HG02884 (cell line): Measurements from ENCODE around the gene CCDC43.
"Not testable (repeated sequence)": the region's sequence is repeated elsewhere in the genome, so short reads cannot be mapped to it uniquely, and the experiment has no call there.

Source experiments
- ATAC-seq: cut with Tn5 transposase; IDR thresholded peaks from one replicate; pipeline ENCODE4 v1.9.1; 2021; ENCODE audit warnings: mild to moderate bottlenecking, moderate library complexity; ENCODE audit not compliant: unreplicated experiment

CCDC43 gene, protein sequence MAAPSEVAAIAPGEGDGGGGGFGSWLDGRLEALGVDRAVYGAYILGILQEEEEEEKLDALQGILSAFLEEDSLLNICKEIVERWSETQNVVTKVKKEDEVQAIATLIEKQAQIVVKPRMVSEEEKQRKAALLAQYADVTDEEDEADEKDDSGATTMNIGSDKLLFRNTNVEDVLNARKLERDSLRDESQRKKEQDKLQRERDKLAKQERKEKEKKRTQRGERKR

DNA sequence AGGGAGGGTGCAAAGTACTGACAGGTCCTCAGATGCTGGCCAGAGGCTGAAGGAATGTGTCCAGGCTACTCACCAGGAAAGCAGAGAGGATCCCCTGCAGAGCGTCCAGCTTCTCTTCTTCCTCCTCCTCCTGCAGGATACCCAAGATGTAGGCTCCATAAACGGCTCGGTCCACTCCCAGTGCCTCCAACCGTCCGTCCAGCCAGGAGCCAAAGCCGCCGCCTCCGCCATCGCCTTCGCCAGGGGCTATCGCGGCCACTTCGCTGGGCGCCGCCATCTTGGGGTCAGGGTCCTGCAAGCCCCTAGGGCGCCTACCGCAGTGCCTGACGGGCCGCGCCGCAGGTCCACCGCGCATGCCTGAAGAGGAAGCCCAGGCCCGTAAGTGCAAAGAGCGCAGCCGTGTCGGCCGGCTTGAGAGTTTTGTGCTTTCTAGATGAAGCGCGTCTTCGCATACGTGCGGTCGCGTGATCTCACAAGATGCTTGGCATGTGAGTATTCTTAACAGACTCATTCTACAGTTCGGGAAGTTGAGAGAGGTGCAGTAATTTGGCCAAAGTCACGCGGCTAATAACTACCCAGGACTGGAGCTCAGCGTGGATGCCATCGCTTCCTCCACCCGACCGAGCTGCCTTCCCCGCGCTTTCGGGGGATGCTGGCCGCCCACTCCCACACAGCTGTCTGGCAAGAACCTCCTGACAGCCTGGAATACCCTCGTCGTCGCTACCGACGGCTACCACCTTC is at the start of gene CCDC43:
Gene CCDC43 (minus strand): TSS at position 300 of the 741 bp plus-strand sequence. CDS start 23 bp downstream, at position 277.
- no peak for ATAC-seq

DNA sequence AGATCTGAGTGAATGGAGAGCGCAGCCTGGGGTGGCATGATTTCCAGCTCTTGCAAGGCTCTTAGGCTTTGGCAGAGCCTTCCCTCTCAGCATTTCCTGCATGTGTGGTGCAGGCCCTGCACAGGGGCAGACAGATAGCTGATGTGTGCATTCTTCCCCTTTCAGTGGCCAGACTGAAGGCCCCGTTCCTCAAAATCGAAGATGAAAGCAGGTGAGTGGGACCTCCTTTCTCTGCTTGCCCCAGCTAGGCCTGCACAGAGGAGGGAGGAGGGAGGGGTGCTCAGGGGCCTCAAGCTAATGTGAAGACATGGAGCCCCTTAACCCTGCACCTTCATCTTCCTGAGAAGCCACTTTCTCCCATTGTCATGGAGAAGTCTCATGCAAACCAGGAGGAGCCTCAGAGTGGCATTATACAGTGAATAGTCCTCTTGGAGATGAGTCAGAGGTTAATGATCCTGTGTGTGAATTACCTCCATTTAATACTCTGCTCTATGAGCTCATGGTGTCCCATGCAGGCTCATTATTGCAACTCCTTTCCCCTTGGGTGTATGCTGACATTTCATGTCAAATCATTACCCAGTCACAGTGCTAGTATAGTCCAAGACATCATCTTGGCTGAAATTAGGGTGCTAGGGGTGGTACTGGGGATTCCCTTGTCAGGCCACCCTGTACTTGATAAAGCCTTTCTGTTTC is 48.8 kb upstream of the CCDC43 start:
- ATAC-seq: no peak

DNA sequence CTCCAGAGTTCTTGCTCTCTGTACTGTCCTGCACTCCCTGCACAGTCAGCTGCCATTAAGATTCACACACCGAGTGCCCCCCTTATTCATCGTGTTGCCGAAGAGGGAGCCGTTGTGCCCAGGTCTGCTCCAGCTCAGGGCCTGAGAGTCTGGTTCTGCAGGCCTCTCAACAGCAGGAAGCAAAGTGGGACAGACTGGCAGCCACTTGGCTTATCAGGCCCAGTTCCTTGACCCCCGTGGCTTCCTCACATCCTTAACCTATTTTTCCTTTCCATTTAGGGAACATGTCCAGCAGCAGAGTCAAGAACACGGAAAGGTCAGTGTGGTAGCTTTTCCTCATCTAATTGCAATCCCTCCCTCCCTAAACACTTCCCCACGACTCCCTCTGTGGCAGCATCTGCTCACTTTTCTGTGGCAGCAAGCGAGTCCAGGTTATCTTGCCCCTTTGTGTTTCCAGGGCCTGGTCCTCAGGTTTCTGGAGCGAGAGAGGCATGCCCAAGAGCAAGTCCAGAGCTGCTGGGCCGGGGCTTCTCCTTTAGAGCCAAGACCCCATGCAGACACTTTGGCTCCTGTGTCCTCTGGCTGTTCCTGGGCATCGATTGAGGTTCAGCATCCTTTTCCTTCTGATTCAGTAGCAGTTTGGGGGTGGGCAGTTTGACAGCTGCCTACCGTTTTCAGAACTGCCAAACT is 47.1 kb upstream of the CCDC43 start:
- ATAC-seq: no peak

DNA sequence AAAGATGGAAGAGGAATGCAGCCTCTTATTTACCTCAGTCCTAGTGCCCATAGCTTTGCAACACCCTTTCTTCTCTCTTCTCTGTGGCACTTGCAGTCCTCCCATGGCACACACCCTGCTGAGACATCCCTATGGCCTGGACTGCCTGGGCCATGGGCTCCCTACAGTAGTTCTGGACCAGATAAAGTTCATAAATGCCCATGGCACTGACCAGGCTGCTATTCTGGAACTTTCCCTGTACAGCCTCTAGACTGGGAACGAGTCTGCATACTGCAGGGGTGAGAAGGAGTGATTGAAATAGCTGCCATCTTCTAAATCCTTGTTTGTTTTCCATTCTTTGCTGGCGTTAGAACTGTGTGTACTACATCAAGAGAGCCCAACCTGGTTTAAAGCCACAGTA is 44.7 kb upstream of the CCDC43 start:
- no peak for ATAC-seq

DNA sequence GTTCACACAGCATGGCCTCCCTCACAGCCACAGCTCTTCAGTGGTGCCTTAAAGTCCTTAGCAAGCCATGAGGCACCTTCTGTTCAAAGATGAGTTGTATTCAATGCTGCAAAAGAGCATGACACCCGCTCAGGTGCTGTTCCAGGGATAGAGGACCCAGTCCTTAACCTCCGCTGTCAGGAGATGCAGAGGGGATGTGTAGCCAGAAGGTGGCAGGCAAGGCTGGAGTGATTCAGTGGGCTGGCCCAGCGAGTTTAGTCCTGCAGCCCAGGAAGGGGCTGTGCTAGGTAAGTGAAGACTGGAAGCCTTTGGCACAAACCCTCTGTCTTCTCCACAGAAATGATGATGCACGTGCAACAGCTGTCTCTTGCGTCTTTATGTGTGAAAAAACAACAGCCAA is 44.2 kb upstream of the CCDC43 start:
- ATAC-seq: no peak

DNA sequence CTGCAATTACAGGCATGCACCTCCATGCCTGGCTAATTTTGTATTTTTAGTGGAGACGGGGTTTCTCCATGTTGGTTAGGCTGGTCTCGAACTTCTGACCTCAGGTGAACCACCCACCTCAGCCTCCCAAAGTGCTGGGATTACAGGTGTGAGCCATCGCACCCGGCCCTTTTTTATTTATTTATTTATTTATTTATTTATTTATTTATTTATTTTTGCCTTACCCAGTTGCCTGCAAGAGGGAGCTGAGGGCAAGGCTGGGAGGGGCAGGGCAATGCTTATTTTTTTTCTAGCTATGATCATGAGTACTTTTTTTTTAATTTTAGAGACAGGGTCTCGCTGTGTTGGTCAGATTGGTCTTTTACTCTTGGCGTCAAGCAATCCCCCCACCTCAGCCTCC is 36.5 kb upstream of the CCDC43 start:
- not testable (repeated sequence) for ATAC-seq

DNA sequence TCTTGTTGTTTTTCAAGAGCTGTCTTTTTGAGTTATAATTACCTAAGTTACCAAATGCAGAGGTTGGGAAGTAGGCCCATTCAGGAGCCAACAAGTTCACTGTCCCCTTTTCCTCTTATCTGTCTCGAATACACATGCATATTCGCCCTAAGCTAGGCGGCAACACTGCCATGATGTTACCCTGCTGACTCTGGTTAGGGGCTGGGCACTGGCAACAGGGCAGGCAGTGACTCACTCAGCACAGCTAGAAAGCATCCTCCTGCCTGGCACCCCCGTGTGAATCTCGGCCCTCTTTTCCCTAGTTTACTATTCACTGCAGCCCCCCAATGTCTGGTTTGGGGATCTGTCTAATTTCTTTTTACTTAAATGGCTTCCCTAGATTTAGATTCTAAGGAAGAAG is 32.7 kb upstream of the CCDC43 start:
- ATAC-seq: no peak

DNA sequence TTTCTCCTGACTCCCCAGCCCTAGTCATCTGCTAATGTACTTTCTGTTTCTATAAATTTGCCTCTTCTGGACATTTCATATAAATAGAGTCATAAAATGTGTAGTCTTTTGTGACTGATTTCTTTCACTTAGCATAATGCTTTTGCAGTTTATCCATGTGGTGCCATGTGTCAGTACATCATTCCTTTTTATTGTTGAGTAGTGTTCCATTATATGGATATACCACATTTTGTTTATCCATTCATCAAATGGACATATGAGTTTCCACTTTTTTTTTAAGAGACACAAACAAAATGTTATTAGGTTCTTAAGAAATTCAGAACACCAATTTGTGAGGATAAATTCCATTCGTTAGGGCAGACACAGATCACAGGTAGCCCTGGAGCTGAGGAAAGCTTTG is 29.9 kb upstream of the CCDC43 start:
- no peak for ATAC-seq

DNA sequence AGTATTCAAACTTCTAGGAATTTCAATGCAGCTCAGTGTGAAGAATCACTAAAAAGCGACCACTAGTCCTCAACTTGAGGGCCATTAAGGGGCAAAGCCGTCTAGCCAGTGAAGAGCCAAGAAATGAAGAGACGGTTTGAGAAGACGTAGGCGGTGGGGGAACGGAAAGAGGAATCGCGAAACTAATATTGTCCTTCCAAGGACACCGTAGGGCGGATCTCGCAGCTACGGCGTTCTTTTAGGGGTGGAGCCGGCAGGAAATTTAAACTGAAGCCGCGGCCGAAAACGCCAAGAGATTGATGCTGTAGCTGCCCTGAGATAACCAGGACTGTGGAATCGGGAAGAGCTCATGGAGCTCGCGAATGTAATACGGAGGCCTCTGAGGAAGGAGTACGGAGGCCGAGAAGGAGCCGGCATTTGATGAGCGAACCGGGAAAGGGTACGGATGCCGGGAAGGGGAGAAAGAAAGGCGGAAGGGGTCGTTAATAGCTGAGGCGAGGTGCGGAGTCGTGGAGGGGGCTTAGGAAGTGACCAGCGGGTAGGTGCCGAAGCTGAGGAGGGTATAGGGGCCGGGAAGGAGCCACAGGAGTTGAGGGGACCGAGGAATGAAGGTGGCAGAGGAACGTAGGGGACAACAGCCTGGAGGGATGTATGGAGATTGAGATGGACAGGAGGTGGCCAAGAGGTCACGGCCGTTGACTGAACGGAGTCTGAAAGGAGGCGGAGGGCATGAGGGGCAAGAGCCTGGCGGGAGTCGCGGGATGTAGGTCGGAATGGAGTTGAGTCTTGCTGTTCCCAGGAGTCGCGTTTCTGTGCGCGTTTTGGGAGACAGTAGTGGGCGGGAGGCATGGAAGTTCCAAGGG is 19.1 kb upstream of the CCDC43 start, which contains the start of gene DBF4B:
Gene DBF4B (plus strand): TSS at position 265 of the 863 bp plus-strand sequence. CDS start 156 bp downstream, at position 421.
- no peak for ATAC-seq

DNA sequence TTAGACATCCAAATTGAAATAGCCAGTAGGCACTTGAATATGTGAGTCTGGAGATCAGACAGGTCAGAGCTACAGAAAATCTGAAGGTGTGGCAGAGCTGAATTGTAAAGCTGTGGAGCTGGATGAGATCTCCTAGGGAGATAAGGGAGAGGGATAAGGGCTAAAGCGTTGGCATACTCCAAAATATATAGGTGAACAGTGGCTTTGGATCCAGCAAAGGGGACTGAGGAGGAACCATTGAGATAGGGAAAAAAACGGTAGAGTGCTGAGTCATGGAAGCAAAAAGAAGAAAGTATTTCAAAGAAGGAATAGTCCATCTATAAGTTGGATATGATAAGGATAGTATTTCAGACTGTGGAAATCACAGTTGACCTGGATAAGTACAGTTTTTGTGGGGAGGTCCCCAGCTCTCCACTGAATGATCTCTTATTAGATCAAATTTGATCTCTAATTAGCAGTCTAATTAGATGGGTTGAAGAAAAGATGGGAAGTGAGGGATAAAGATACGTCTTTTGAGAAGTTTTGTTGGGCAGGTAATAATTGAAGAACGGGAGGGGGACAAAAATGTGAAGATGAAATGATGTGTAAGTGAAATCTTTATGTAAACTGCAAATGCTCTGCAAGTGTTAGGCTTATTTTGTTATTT is 18.3 kb upstream of the CCDC43 start:
- no peak for ATAC-seq

DNA sequence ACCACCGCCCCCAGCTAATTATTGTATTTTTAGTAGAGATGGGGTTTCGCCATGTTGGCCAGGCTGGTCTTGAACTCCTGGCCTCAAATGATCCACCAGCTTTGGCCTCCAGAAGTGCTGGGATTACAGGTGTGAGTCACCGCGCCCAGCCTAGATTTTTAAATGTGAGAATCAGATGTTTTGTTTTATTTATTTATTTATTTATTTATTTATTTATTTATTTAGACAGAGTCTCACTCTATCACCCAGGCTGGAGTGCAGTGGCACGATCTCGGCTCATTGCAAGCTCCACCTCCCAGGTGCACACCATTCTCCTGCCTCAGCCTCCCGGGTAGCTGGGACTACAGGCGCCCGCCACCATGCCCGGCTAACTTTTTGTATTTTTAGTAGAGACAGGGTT is 10.7 kb upstream of the CCDC43 start:
- not testable (repeated sequence) for ATAC-seq

DNA sequence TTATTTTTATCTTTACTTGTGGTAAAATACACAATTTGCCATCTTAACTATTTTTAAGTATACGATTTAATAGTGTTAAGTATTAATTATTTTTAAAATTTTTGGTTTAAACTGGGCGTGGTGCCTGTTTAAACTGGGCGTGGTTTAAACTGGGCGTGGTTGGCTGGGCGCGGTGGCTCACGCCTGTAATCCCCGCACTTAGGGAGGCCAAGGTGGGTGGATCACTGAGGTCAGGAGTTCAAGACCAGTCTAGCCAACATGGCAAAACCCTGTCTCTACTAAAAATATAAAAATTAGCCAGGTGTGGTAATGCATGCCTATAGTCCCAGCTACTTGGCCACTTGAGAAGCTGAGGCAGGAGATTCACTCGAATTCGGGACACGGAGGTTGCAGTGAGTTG is 4.0 kb upstream of the CCDC43 start:
- ATAC-seq: no peak

DNA sequence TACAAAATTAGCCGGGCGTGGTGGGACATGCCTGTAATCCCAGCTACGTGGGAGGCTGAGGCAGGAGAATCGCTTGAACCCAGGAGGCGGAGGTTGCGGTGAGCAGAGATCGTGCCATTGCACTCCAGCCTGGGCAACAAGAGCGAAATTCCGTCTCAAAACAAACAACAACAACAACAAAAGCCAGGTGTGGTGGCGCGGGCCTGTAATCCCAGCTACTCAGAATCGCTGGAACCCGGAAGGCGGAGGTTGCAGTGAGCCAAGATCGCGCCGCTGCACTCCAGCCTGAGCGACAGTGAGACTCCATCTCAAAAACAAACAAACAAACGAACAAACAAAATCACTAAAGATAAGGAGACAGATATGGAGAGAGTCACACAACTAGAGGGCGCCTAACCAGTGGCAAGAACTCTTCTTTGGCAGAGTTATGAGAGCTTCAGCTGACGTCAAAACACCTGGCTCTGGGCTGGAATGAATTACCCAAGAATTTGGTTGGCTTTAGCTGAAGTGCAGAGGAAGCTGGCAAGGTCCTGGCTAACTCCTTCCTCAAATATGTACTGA is 1.2 kb upstream of the CCDC43 start:
- not testable (repeated sequence) for ATAC-seq

DNA sequence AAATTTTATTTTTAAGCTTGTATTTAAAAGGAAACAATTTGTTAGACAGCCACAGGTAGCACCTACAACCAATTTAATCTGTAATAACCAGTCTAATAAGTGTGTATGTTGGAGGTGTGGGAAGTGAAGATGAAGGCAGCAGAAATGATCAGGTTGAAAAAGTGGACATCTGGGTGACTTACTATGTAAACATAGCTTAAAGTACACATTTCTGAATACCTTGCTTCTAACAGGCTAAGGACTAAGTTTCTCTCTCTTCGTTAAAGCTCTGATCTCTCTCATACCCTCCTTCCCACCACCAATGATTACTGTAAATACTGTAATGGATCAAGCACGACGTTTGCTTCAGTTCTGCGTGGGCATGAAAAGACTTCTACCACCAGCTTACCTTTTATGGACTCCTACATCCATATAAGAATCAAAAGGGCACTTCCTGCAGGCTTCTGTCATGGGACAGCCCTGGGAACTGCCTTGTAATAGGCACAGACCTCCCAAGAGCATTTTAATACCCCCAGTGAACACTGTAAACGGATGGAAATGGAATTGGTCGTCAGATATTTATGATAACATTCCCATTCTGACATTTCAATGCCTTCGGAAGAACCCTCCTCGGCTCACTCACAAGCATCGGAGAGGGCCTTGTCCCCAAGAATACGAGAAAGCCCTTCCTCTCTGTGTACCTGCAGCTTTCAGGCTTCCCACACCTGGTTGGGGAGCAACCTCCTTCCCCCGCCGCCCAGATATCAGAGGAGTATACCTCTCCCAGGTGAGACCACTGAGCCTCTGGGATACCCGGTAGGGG is 700 bp downstream of the CCDC43 start:
- no peak for ATAC-seq

DNA sequence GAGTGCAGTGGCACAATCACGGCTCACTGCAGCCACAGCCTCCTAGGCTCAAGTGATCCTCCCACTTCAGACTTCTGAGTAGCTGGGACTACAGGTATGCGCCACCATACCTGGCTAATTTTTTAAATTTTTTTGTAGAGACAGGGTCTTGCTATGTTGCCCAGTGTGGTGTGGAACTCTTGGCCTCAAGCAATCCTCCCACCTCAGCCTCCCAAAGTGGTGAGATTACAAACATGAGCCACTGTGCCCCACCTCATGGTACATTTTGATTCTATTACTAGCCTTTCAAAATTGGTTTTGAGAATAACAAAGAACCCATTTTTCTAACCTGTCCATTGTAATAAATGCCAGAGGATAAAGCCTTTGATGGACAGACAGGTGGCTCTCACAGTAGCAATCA is 1.4 kb downstream of the CCDC43 start:
- ATAC-seq: no peak

DNA sequence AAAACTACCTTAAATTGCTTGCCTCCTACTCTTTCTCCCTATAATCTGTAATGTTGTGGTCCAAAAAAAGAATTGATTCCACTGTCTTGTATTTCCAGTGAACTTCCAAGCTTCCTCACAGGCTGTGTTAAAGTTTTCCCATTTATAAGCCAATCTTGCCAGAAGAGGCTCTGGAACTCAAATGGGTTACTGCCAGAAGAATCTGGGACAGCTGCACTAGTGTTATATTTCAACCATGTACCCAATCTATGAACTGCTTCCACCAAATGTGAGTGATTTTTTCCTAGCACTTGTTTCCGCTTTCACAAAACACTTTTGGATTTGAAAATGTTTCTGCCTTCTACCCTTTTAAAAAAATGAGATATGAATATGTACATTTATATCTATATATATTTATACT is 1.8 kb downstream of the CCDC43 start:
- no peak for ATAC-seq

DNA sequence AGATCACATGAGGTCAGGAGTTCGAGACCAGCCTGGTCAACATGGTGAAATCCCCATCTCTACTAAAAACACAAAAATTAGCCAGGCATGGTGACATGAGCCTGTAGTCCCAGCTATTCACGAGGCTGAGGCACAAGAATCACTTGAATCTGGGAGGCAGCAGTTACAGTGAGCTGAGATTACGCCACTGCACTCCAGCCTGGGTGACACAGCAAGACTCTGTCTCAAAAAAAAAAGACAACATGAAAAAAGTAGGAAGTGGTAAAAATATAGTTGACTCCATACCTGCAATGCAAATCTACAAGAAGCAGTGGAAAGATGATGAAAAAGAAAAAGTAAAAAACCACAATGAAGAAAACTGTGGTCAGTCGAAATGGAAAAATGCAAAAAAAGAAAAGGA is 6.3 kb downstream of the CCDC43 start:
- ATAC-seq: not testable (repeated sequence)

DNA sequence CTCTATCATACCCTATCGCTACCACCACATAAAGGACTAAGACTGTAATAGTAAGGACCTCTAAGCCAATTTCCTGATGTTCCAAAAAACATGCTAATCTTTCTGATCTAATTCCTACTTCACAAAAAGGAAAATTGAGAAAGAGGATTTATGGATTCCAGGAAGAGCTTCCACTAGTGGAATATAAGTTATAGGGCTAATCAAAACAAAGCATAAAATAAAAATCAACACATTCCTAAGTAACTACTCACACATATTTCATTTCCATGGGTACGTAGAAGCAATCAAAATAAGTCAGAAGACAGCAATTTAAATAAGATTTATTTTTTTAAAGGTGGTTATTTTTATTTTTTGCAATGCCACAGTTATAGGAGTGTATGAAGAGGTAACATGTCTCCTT is 12.4 kb downstream of the CCDC43 start:
- ATAC-seq: no peak

DNA sequence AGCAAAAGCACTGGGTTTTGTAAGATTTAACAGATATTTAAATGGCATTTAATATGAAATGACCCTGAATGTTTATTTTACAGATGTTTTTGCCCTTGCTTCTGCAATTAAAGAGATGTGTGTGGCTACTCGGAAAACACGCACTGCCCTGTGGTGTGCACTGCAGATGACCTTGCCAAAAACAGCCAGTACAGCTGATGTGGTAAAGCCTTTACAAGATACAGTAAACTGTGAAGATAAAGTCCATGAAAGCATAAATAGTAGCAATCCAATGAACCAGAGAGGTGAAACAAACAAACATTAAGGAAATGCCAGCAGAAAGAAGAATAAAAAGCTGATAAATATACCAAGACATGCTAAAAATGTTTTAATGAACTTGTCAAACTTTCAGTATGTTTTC is 15.7 kb downstream of the CCDC43 start:
- ATAC-seq: no peak
